H1 (cell line): Measurements from ENCODE around the gene AK5. TPM values are rescaled to one million over a fixed set of nuclear protein-coding genes. Genes with fewer than 3 reads are reported as not detected.
"Not testable (repeated sequence)": the region's sequence is repeated elsewhere in the genome, so short reads cannot be mapped to it uniquely, and the experiment has no call there.

Experiments
- CTCF ChIA-PET: fragments of 300-600 bp; sonication (Branson Sonifier 250); formaldehyde crosslinking; loops from one replicate; lab custom pipeline; 2021; ENCODE audit not compliant: partially characterized antibody; lab: Charles Lee
- POLR2A ChIA-PET: fragments of 300-600 bp; sonication (Branson Sonifier 250); formaldehyde crosslinking; loops from one replicate; lab custom pipeline; 2021; ENCODE audit warnings: inconsistent platforms; ENCODE audit not compliant: partially characterized antibody; lab: Charles Lee
- DNase-seq, 2 experiments: peaks; one replicate each; pipeline versions ENCODE4 v3.0.0 to v3.0.0-alpha.2; 2010 to 2022; ENCODE audit warnings: low spot score in 2 of 2, low read depth in 1 of 2, mixed read lengths in 1 of 2
- FAIRE-seq: peaks from 2 replicates; lab custom pipeline; 2011; peaks lifted over from hg19 to GRCh38; lab: Jason Lieb, UNC
- H2AFZ ChIP-seq: 2 replicates; pipeline ENCODE4 v1.8.1; 2012; ENCODE audit warnings: low read length, inconsistent platforms
- H2AK5ac ChIP-seq: 2 replicates; pipeline ENCODE4 v1.6.1; 2013; ENCODE audit warnings: low read depth, low read length
- H2BK120ac ChIP-seq: replicated peaks from 2 replicates; pipeline ENCODE3; 2013; ENCODE audit warnings: low read depth, low read length, inconsistent platforms
- H2BK12ac ChIP-seq: 2 replicates; pipeline ENCODE4 v1.6.1; 2013; ENCODE audit warnings: low read depth, low read length
- H2BK15ac ChIP-seq: 2 replicates; pipeline ENCODE4 v1.6.1; 2013; ENCODE audit warnings: low read length
- H2BK20ac ChIP-seq: 2 replicates; pipeline ENCODE4 v1.6.1; 2013; ENCODE audit warnings: low read length
- H2BK5ac ChIP-seq: 2 replicates; pipeline ENCODE4 v1.6.1; 2013; ENCODE audit warnings: low read depth, low read length
- H3K14ac ChIP-seq: 2 replicates; pipeline ENCODE4 v1.6.1; 2013; ENCODE audit warnings: inconsistent platforms; ENCODE audit not compliant: insufficient read length
- H3K18ac ChIP-seq: 2 replicates; pipeline ENCODE4 v1.6.1; 2013; ENCODE audit warnings: low read length; ENCODE audit errors: extremely low read depth
- H3K23ac ChIP-seq: 2 replicates; pipeline ENCODE4 v1.6.1; 2013; ENCODE audit warnings: inconsistent platforms; ENCODE audit not compliant: insufficient read length
- H3K23me2 ChIP-seq: 2 replicates; pipeline ENCODE4 v1.6.1; 2013; ENCODE audit warnings: low read depth, low read length
- H3K27ac ChIP-seq: 2 replicates; pipeline ENCODE4 v1.6.1; 2011; ENCODE audit warnings: low read depth, low read length, inconsistent platforms
- H3K27me3 ChIP-seq, 4 experiments: replicated peaks in 1 of 4; 1 replicate in 1 of 4; 2 replicates in 3 of 4; pipeline versions ENCODE4 v1.6.1 to v1.8.1; 2011 to 2013; ENCODE audit warnings: low read length in 3 of 4, mild to moderate bottlenecking in 3 of 4, inconsistent platforms in 2 of 4, mixed read lengths in 2 of 4, moderate library complexity in 1 of 4; ENCODE audit not compliant: control insufficient read depth in 3 of 4, insufficient read depth in 3 of 4; ENCODE audit errors: extremely low read depth in 1 of 4
- H3K36me3 ChIP-seq, 4 experiments: 2 replicates each; pipeline versions ENCODE4 v1.6.1 to v1.8.1; 2011 to 2013; ENCODE audit warnings: mild to moderate bottlenecking in 4 of 4, low read length in 3 of 4, moderate library complexity in 2 of 4, control low read depth in 1 of 4, inconsistent platforms in 1 of 4; ENCODE audit not compliant: insufficient read depth in 4 of 4, control insufficient read depth in 2 of 4
- H3K4ac ChIP-seq: replicated peaks from 2 replicates; pipeline ENCODE3; 2013; ENCODE audit warnings: low read length, low read depth, mixed read lengths, inconsistent platforms; ENCODE audit not compliant: insufficient read length
- H3K4me1 ChIP-seq, 4 experiments: replicated peaks in 1 of 4; 1 replicate in 1 of 4; 2 replicates in 3 of 4; pipeline versions ENCODE4 v1.6.1 to v1.8.1; 2011 to 2013; ENCODE audit warnings: low read length in 3 of 4, inconsistent platforms in 2 of 4, mixed read lengths in 1 of 4; ENCODE audit not compliant: insufficient read depth in 4 of 4, control insufficient read depth in 3 of 4
- H3K4me2 ChIP-seq, 2 experiments: 2 replicates each; pipeline versions ENCODE4 v1.6.1 to v1.8.1; 2011 to 2013; ENCODE audit warnings: low read depth in 2 of 2, low read length in 2 of 2, control low read depth in 1 of 2, inconsistent platforms in 1 of 2, mild to moderate bottlenecking in 1 of 2; ENCODE audit not compliant: insufficient read depth in 1 of 2
- H3K4me3 ChIP-seq, 4 experiments: fragments of 200-600, 300-600 bp in 1 of 4; sonication (generic), shearing (Covaris generic), sonication (Bioruptor Twin) in 1 of 4; 2 replicates each; pipeline versions ENCODE4 v1.5.1 to v1.8.1; 2011 to 2016; ENCODE audit warnings: low read length in 4 of 4, low read depth in 3 of 4, control low read depth in 2 of 4, inconsistent platforms in 2 of 4, mild to moderate bottlenecking in 2 of 4, mixed read lengths in 1 of 4, moderate library complexity in 1 of 4; ENCODE audit not compliant: insufficient read depth in 2 of 4; ENCODE audit errors: extremely low read depth in 1 of 4
- H3K56ac ChIP-seq: replicated peaks from 2 replicates; pipeline ENCODE3; 2013; ENCODE audit warnings: low read depth, mild to moderate bottlenecking, mixed read lengths, low read length, inconsistent platforms; ENCODE audit not compliant: insufficient read length
- H3K79me1 ChIP-seq: 2 replicates; pipeline ENCODE4 v1.6.1; 2013; ENCODE audit warnings: low read depth, low read length, control low read depth
- H3K79me2 ChIP-seq, 2 experiments: 2 replicates each; pipeline versions ENCODE4 v1.6.1 to v1.8.1; 2012 to 2013; ENCODE audit warnings: low read length in 2 of 2, mild to moderate bottlenecking in 2 of 2, inconsistent platforms in 1 of 2; ENCODE audit not compliant: insufficient read depth in 2 of 2, control insufficient read depth in 1 of 2
- H3K9ac ChIP-seq, 4 experiments: replicated peaks in 1 of 4; 1 replicate in 1 of 4; 2 replicates in 3 of 4; pipeline versions ENCODE4 v1.6.1 to v1.8.1; 2011 to 2013; ENCODE audit warnings: low read depth in 3 of 4, low read length in 3 of 4, control low read depth in 2 of 4, mild to moderate bottlenecking in 2 of 4, moderate library complexity in 2 of 4, inconsistent platforms in 1 of 4; ENCODE audit errors: extremely low read depth in 1 of 4
- H3K9me3 ChIP-seq, 2 experiments: 2 replicates each; pipeline versions ENCODE4 v1.6.1 to v1.8.1; 2012 to 2013; ENCODE audit warnings: mild to moderate bottlenecking in 2 of 2, moderate library complexity in 2 of 2, control low read depth in 1 of 2, inconsistent platforms in 1 of 2, low read depth in 1 of 2, low read length in 1 of 2, mixed read lengths in 1 of 2; ENCODE audit not compliant: insufficient read depth in 2 of 2
- H4K20me1 ChIP-seq, 2 experiments: replicated peaks in 1 of 2; 2 replicates each; pipeline versions ENCODE3 to v1.8.1; 2011 to 2013; ENCODE audit warnings: inconsistent platforms in 2 of 2, low read length in 2 of 2, mild to moderate bottlenecking in 1 of 2; ENCODE audit not compliant: insufficient read depth in 2 of 2, control insufficient read depth in 1 of 2
- H4K5ac ChIP-seq: 2 replicates; pipeline ENCODE4 v1.6.1; 2013; ENCODE audit warnings: low read length, low read depth, mixed read lengths, inconsistent platforms; ENCODE audit not compliant: insufficient read length
- H4K8ac ChIP-seq: 2 replicates; pipeline ENCODE4 v1.8.0; 2013; ENCODE audit warnings: mild to moderate bottlenecking, moderate library complexity, low read length, inconsistent platforms; ENCODE audit not compliant: insufficient read depth; ENCODE audit errors: extremely low read depth
- H4K91ac ChIP-seq: replicated peaks from 2 replicates; pipeline ENCODE3; 2013; ENCODE audit warnings: low read length, mixed read lengths, inconsistent platforms; ENCODE audit not compliant: insufficient read length
- WGBS, 2 experiments: shearing (Covaris generic) in 1 of 2; methylation state at CpG; one replicate each; pipeline versions ENCODE4 v1.1.6 to v1.1.7; 2013 to 2015; ENCODE audit warnings: low lambda C conversion rate in 2 of 2, mixed read lengths in 2 of 2, inconsistent platforms in 1 of 2, low coverage in 1 of 2, missing lambda C conversion rate in 1 of 2; ENCODE audit not compliant: insufficient replicate concordance in 2 of 2, insufficient coverage in 1 of 2, insufficient read length in 1 of 2; ENCODE audit errors: extremely low coverage in 1 of 2, missing lambda C conversion rate in 1 of 2; 5-methylcytosine and 5-hydroxymethylcytosine counted together
- polyA plus RNA-seq, 7 experiments: library from polyadenylated mRNA; depleted of rRNA in 3 of 7; stranded (reverse) in 5 of 7; unstranded in 2 of 7; fragments of >200 nt in 5 of 7; fragments of 200-250 nt in 2 of 7; gene quantifications; 1 replicate in 5 of 7; 2 replicates in 1 of 7; 4 replicates in 1 of 7; pipeline versions ENCODE4 v1.2.1 to v1.2.3, GENCODE V29; 2011 to 2013; ENCODE audit warnings: missing spikeins in 2 of 7, mixed read lengths in 2 of 7
- total RNA-seq: library from RNA; stranded (reverse); fragmentation: NEBNext Ultra II Directional; extraction: Animal tissue kit (Norgen Biotek cat#: 25700); gene quantifications from 2 replicates; pipeline ENCODE4 v1.2.1, GENCODE V29; 2021

AK5 gene
- total and polyA plus RNA-seq, 2 of the 8 experiments (the other 6 are each of a cell fraction or from before 2014, with no cell fraction given), result 2.0 to 7.1 TPM

- not testable (repeated sequence) for H4K5ac ChIP-seq, H2BK5ac ChIP-seq, H3K18ac ChIP-seq
Observed at GRCh38 chr1:77418055-77418454, 136.2 kb downstream of the AK5 start.

More at GRCh38 chr1:77418055-77418454, 136.2 kb downstream of the AK5 start:
- H3K4me2 ChIP-seq, H2BK15ac ChIP-seq, H3K27ac ChIP-seq, H3K23ac ChIP-seq, H3K9me3 ChIP-seq, DNase-seq, FAIRE-seq, H2BK12ac ChIP-seq, H4K20me1 ChIP-seq, H3K14ac ChIP-seq, H3K4me1 ChIP-seq, H3K27me3 ChIP-seq, H3K36me3 ChIP-seq, POLR2A ChIA-PET, H3K79me2 ChIP-seq, H3K4ac ChIP-seq, H2AFZ ChIP-seq, H3K56ac ChIP-seq, H4K91ac ChIP-seq, H2BK120ac ChIP-seq, H3K79me1 ChIP-seq, H4K8ac ChIP-seq, H3K9ac ChIP-seq, H2AK5ac ChIP-seq, H3K23me2 ChIP-seq, H2BK20ac ChIP-seq, H3K4me3 ChIP-seq: not testable (repeated sequence)
- 78% methylated on average over 3 of the region's 3 CpGs; no CpG with 5 or more reads in 1 of the 2 experiments for WGBS, 2 experiments
- CTCF ChIA-PET, result interaction anchor here (0.6 to 1.3 kb wide), 3 partner anchors 9 to 23 kb away, joined by 3 read pairs; no protein-coding TSS in a partner anchor
